Measurements from ENCODE around the gene AGAP6. TPM values are rescaled to one million over a fixed set of nuclear protein-coding genes. Genes with fewer than 3 reads are reported as not detected.

Gene AGAP6
- total RNA-seq, 1 experiment from 2014 or later, result 13.4 TPM

GRCh38 chr10:50025627-50026026, 37.4 kb downstream of the AGAP6 start:
- H4K20me1 ChIP-seq (ENCODE audit: control insufficient read depth, insufficient read depth, insufficient read length), result no peaks in the 10 kb centered on the region
- no peak overlapping the region for H4K8ac ChIP-seq (replicated peaks; ENCODE audit: insufficient read length, low read depth, low read length)
- H2BK12ac ChIP-seq (ENCODE audit: insufficient read length, low read depth, low read length), result no peak overlapping the region
- H3K56ac ChIP-seq (ENCODE audit: insufficient read length, low read depth, low read length), result no peak overlapping the region
- no peak overlapping the region for H2AK5ac ChIP-seq (ENCODE audit: insufficient read length, low read length)
- H2AFZ ChIP-seq (ENCODE audit: low read length), result no peak overlapping the region
- no peaks in the 10 kb centered on the region for H3K4me1 ChIP-seq (ENCODE audit: insufficient read depth, low read length)
- no peak for TF ChIP-seq CTCF (conservative IDR thresholded peaks at IDR 0.05)
- H3K9ac ChIP-seq (ENCODE audit: extremely low read depth, insufficient read length, low read length), result no peak overlapping the region
- DNase-seq, result no peak
- H2BK120ac ChIP-seq (ENCODE audit: low read depth, low read length, poor library complexity, severe bottlenecking), result no peak overlapping the region
- H2BK20ac ChIP-seq (ENCODE audit: low read depth, low read length, poor library complexity, severe bottlenecking), result no peak overlapping the region
- H3K36me3 Mint-ChIP-seq (ENCODE audit: insufficient read depth in 1 of 3, low read depth in 3 of 3), result no peaks in the 10 kb centered on the region
- H3K23ac ChIP-seq (ENCODE audit: insufficient read length, low read depth, low read length), result peak overlapping the region; percentile 60
- no peaks in the 10 kb centered on the region for H3K23me2 ChIP-seq (ENCODE audit: insufficient read length, low read depth, low read length, poor library complexity, severe bottlenecking)
- no peak overlapping the region for H2BK15ac ChIP-seq (ENCODE audit: low read depth, low read length)
- no peak overlapping the region for H3K4me2 ChIP-seq (ENCODE audit: insufficient read depth, insufficient read length, low read length)
- no peak overlapping the region; a peak in 2 of 7 replicates for H3K27ac Mint-ChIP-seq
- H3K27me3 Mint-ChIP-seq (ENCODE audit: low read depth), result peaks cover 3% of the 10 kb centered on the region
- no peak overlapping the region for H3K4ac ChIP-seq (ENCODE audit: low read depth, low read length)
- H3K4me3 Mint-ChIP-seq, result no peak overlapping the region
- H3K9me3 ChIP-seq (ENCODE audit: control insufficient read depth, low read depth, low read length), result no peaks in the 10 kb centered on the region
- H4K5ac ChIP-seq (ENCODE audit: insufficient read length, low read depth, low read length), result no peak overlapping the region
- H3K18ac ChIP-seq (ENCODE audit: insufficient read length, low read depth, low read length), result no peak overlapping the region
- H2BK5ac ChIP-seq (ENCODE audit: insufficient read length, low read length), result no peak overlapping the region
- WGBS (ENCODE audit: extremely low coverage, insufficient read length, low lambda C conversion rate), result no CpG with 5 or more reads among the region's 14 CpGs
- H3K4me1 Mint-ChIP-seq, result no peaks in the 10 kb centered on the region
- no peaks in the 10 kb centered on the region for H3K27me3 ChIP-seq (ENCODE audit: insufficient read depth, low read length)
- H3T11ph ChIP-seq (ENCODE audit: low read length), result no peak overlapping the region
- H3K9me3 Mint-ChIP-seq, result no peaks in the 10 kb centered on the region; a peak in 1 of 5 replicates
- no peak overlapping the region; the same call in 1 of the 2 replicates for H3K14ac ChIP-seq (ENCODE audit: insufficient read depth, low read length)
- H3K79me1 ChIP-seq (ENCODE audit: insufficient read depth, low read depth, low read length, poor library complexity, severe bottlenecking), result no peaks in the 10 kb centered on the region
- no peak overlapping the region for H4K91ac ChIP-seq (ENCODE audit: insufficient read length, low read depth, low read length)
- no peaks in the 10 kb centered on the region for H3K79me2 ChIP-seq (ENCODE audit: insufficient read depth, low read length)
- H3K27ac ChIP-seq (ENCODE audit: insufficient read length, low read depth, low read length), result no peak overlapping the region
